ENCODE data around the gene ADGRG1. TPM values are rescaled to one million over a fixed set of nuclear protein-coding genes. Genes with fewer than 3 reads are reported as not detected.

ADGRG1 gene
- total RNA-seq, 1 experiment from 2014 or later, result 0.38 TPM

DNA sequence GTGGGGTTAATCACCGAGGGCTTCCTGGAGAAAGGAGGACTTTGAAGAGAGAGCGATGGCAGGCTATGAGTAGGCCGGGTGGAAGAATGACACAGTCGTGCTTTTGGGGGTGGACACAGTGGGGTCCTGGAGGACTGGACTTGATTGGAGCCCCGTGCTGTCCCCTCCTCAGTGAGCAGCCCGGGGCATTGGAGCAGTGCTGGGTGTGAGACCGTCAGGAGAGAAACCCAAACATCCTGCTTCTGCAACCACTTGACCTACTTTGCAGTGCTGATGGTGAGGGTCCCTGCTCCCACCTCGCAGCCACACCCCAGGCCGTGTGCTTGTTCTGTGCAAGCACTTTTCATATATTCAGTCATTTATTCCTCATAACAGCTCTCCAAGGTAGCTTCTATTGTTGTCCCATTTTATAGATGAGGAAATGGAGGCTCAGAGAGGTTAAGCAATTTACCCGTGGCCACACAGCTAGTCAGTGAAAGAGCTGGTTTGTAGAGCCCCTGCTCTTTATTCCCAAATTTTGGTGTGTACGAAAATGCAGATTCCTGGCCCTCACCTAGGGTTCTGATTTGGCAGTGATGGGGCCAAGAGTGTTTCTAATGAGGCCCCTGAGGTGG lies 28.0 kb downstream of the ADGRG1 start:
- H3K4me3 ChIP-seq (ENCODE audit: insufficient read depth, low read depth, low read length), result no peak overlapping the region

DNA sequence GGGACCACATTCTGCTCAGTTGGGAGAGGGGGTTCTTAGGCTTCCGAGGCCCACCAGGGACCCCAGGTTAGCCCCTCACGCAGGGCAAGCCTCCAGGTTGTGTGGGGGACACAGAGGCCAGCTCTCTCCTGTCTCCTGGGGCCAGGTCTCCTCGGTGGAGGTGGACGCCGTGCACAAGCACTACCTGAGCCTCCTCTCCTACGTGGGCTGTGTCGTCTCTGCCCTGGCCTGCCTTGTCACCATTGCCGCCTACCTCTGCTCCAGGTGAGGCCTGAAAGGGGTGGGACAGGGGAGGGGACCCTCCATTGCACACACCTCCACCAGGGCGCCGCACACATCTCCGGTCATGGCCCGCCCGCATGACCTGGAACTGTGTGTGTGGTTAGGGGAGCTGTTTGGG lies 28.8 kb downstream of the ADGRG1 start:
- no peaks in the 10 kb centered on the region for H3K27me3 ChIP-seq (ENCODE audit: control insufficient read depth, insufficient read depth, low read length)
- DNase-seq, result no peak

More for the DNA sequence above, 28.0 kb downstream of the ADGRG1 start:
- Histone ChIP-seq H3K36me3 (replicated peaks; ENCODE audit: control insufficient read depth, insufficient read depth, low read length) (no peaks in the 10 kb centered on the region), H3K27me3 (ENCODE audit: control insufficient read depth, insufficient read depth, low read length) (no peaks in the 10 kb centered on the region)
- DNase-seq, result no peak

DNA sequence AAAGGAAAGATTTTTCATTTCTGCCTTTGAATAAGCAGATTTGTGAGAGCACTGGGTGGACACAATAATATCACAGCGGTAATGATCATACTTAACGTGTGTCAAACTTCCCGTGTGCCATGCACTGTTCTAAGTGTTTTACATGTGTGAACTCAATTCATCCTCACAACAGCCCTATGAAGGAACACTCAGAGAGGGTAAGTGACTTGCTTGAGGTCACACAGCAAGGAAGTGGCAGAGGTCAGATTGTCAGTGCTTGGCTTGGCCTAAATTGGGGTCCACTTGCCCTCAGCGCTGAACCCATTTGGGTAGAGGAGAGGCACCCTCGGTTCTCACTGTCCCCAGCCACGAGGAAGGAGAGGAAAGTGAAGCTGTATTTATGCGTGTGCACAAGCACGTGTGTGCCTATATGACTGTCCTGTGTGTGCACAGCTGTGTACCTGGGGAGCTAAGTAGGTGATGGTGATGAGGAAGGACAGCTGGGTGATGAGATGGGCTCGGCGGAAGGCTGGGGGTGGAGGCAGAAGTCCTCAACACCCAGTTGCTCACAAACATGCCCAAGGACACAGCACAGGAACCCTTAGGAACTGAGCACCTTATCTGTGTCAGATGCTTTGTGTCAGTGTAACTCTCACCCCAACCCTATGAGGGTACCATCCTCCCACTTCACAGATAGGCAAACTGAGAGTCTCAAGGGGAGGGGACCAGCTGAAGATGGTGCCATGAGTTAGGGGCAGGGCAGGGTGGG lies 29.9 kb downstream of the ADGRG1 start:
- Histone ChIP-seq H3K4me3 (ENCODE audit: insufficient read depth, low read depth, low read length) (no peak overlapping the region), H3K36me3 (replicated peaks; ENCODE audit: control insufficient read depth, insufficient read depth, low read length) (no peaks in the 10 kb centered on the region), H3K27me3 (ENCODE audit: control insufficient read depth, insufficient read depth, low read length) (no peaks in the 10 kb centered on the region)
- no peak for DNase-seq

More for the DNA sequence above, 28.8 kb downstream of the ADGRG1 start:
- Histone ChIP-seq H3K4me3 (ENCODE audit: insufficient read depth, low read depth, low read length) (no peak overlapping the region), H3K36me3 (replicated peaks; ENCODE audit: control insufficient read depth, insufficient read depth, low read length) (no peaks in the 10 kb centered on the region)

DNA sequence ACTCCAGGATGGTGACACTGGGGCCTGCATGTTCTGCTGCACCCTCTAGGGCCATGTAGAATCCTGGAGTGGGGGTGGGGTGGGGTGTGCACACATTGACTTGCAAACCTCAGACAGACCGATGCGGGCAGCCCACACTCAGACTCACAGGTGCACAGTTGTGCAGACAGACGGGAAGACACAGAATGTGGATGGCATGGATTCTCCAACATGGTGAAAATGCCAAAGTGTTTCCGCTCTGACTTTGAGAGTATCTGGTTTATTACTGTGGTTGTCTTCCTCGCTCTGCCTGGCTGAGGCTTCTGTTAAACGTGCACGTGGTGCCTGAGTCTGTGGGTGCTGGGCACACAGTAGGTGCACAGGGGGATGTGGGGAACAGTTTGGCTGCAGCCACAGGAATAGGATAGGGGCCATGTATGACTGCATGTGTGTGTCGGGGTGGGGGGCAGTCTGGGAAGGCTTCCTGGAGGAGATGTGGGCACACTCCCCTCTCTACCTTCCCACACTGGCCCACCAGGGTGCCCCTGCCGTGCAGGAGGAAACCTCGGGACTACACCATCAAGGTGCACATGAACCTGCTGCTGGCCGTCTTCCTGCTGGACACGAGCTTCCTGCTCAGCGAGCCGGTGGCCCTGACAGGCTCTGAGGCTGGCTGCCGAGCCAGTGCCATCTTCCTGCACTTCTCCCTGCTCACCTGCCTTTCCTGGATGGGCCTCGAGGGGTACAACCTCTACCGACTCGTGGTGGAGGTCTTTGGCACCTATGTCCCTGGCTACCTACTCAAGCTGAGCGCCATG lies 30.6 kb downstream of the ADGRG1 start:
- no peak for DNase-seq
- H3K4me3 ChIP-seq (ENCODE audit: insufficient read depth, low read depth, low read length), result no peak overlapping the region
- H3K27me3 ChIP-seq (ENCODE audit: control insufficient read depth, insufficient read depth, low read length), result no peaks in the 10 kb centered on the region
- H3K36me3 ChIP-seq (replicated peaks; ENCODE audit: control insufficient read depth, insufficient read depth, low read length), result no peaks in the 10 kb centered on the region

DNA sequence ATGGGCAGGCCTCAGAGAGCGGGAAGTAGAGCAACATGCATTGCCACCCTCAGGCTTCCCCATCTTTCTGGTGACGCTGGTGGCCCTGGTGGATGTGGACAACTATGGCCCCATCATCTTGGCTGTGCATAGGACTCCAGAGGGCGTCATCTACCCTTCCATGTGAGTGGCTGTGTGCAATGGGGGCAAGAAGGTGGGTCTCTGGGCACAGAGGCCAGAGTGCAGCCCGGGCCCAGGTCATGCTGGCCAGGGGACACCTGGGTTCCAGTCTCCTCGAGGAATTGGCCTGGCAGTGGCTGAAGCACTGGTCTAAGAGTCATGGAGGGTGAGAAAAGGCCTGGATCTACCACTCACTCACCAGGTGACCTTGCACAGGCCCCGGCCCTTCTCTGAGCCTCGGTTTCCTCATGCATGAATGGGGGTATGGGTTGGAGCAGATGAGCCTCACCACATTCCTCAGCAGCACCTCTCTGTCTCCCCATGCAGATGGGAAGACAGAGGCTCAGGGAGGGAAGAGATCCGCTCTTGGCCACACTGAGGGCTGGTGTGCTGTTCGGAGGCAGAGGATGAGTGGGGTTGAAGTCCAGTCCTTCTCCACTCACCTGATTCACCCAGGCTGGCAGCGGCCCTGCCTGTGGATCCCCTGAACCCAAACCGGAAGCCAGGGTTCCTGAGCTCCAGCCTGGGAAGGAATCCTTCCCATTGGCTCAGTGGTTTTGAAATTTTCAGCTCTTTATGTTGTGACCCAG lies 32.5 kb downstream of the ADGRG1 start:
- Histone ChIP-seq H3K27me3 (ENCODE audit: control insufficient read depth, insufficient read depth, low read length) (no peaks in the 10 kb centered on the region), H3K4me3 (ENCODE audit: insufficient read depth, low read depth, low read length) (no peak overlapping the region), H3K36me3 (replicated peaks; ENCODE audit: control insufficient read depth, insufficient read depth, low read length) (no peaks in the 10 kb centered on the region)
- no peak for DNase-seq

DNA sequence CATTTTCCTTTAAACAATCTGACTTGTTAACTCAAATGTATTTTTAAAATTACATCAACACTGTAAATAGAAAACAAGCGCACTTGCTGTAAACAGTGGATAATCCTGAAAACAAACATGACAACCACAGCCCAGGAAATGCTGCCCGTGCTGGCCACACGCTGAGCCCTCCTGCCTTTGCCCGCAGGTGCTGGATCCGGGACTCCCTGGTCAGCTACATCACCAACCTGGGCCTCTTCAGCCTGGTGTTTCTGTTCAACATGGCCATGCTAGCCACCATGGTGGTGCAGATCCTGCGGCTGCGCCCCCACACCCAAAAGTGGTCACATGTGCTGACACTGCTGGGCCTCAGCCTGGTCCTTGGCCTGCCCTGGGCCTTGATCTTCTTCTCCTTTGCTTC lies 33.1 kb downstream of the ADGRG1 start:
- no peak for DNase-seq
- no peaks in the 10 kb centered on the region for H3K27me3 ChIP-seq (ENCODE audit: control insufficient read depth, insufficient read depth, low read length)
- no peak overlapping the region for H3K4me3 ChIP-seq (ENCODE audit: insufficient read depth, low read depth, low read length)
- H3K36me3 ChIP-seq (replicated peaks; ENCODE audit: control insufficient read depth, insufficient read depth, low read length), result no peaks in the 10 kb centered on the region

DNA sequence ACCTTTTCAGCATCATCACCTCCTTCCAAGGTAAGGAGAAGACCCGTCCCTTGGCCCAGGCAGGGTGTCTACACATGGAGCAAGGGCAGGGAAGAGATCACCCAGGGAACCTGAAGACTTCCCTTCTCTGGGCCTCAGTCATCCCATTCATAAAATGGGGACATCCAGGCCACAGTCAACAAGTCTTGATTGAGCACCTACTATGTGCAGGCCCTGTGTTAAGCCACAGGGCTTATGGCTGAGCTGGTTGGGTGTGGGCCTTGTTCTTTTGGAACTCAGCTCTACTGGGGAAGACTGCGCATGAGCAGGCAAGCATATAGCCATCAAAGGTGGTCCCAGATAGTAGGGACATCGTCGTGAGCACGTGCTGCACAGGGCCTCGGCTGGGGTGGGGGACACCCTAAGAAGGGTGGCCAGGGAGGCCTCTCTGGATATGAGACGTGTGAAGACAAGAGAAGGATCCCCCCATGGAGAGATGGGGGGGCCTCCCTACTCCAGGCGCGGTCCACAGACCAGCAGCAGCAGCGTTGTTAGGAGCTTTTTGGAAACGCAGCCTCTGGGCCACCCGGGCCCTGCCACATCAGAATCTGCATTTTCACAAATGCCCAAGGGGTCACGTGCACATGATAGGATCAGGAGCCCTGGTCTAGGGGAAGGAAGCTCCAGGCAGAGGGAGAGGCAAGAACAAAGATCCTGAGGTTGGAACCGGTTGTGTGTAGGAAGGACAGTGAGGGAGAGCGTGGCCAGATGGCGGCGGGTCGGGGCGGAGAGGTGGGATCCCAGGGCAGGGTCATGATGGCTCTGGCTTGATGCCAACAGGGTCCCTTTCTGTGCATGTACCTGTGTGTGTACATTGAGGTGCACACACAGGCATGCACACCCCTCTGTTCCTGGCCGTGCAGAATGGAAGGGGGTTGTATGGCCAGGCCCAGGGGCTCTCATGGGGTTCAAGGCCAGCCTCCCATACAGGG lies 33.8 kb downstream of the ADGRG1 start:
- no peak for DNase-seq
- H3K27me3 ChIP-seq (ENCODE audit: control insufficient read depth, insufficient read depth, low read length), result no peaks in the 10 kb centered on the region
- no peaks in the 10 kb centered on the region for H3K36me3 ChIP-seq (replicated peaks; ENCODE audit: control insufficient read depth, insufficient read depth, low read length)
- H3K4me3 ChIP-seq (ENCODE audit: insufficient read depth, low read depth, low read length), result no peak overlapping the region

DNA sequence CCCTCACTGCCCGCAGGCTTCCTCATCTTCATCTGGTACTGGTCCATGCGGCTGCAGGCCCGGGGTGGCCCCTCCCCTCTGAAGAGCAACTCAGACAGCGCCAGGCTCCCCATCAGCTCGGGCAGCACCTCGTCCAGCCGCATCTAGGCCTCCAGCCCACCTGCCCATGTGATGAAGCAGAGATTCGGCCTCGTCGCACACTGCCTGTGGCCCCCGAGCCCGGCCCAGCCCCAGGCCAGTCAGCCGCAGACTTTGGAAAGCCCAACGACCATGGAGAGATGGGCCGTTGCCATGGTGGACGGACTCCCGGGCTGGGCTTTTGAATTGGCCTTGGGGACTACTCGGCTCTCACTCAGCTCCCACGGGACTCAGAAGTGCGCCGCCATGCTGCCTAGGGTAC lies 35.0 kb downstream of the ADGRG1 start:
- Histone ChIP-seq H3K36me3 (replicated peaks; ENCODE audit: control insufficient read depth, insufficient read depth, low read length) (no peaks in the 10 kb centered on the region), H3K4me3 (ENCODE audit: insufficient read depth, low read depth, low read length) (no peak overlapping the region), H3K27me3 (ENCODE audit: control insufficient read depth, insufficient read depth, low read length) (no peaks in the 10 kb centered on the region)
- DNase-seq, result no peak

DNA sequence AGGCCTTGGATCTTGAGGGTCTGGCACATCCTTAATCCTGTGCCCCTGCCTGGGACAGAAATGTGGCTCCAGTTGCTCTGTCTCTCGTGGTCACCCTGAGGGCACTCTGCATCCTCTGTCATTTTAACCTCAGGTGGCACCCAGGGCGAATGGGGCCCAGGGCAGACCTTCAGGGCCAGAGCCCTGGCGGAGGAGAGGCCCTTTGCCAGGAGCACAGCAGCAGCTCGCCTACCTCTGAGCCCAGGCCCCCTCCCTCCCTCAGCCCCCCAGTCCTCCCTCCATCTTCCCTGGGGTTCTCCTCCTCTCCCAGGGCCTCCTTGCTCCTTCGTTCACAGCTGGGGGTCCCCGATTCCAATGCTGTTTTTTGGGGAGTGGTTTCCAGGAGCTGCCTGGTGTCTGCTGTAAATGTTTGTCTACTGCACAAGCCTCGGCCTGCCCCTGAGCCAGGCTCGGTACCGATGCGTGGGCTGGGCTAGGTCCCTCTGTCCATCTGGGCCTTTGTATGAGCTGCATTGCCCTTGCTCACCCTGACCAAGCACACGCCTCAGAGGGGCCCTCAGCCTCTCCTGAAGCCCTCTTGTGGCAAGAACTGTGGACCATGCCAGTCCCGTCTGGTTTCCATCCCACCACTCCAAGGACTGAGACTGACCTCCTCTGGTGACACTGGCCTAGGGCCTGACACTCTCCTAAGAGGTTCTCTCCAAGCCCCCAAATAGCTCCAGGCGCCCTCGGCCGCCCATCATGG lies 35.7 kb downstream of the ADGRG1 start:
- DNase-seq, result peak; percentile 73
- no peaks in the 10 kb centered on the region for H3K27me3 ChIP-seq (ENCODE audit: control insufficient read depth, insufficient read depth, low read length)
- H3K4me3 ChIP-seq (ENCODE audit: insufficient read depth, low read depth, low read length), result no peak overlapping the region
- no peaks in the 10 kb centered on the region for H3K36me3 ChIP-seq (replicated peaks; ENCODE audit: control insufficient read depth, insufficient read depth, low read length)

DNA sequence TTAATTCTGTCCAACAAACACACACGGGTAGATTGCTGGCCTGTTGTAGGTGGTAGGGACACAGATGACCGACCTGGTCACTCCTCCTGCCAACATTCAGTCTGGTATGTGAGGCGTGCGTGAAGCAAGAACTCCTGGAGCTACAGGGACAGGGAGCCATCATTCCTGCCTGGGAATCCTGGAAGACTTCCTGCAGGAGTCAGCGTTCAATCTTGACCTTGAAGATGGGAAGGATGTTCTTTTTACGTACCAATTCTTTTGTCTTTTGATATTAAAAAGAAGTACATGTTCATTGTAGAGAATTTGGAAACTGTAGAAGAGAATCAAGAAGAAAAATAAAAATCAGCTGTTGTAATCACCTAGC lies 36.2 kb downstream of the ADGRG1 start:
- DNase-seq, result no peak
- Histone ChIP-seq H3K36me3 (replicated peaks; ENCODE audit: control insufficient read depth, insufficient read depth, low read length) (no peaks in the 10 kb centered on the region), H3K27me3 (ENCODE audit: control insufficient read depth, insufficient read depth, low read length) (no peaks in the 10 kb centered on the region), H3K4me3 (ENCODE audit: insufficient read depth, low read depth, low read length) (no peak overlapping the region)

DNA sequence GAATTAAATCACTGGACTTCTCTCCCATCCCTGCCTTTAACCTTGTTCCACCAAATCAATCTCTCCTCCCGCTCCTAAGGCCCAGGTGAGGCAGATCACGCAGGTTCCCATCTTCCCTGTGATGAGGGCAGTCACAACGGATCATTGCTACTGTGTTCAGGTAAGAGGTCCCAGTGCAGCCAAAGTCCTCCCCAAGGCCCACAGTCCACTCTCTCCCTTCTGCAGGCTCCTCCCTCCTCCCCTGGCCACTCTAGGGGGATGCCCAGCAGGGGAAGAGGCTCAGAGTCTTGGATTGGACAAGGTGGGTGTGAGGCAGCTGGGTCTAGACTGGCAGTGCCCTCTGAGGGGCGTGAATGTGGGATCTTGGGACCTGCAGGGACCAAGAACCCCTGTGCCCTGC lies 37.1 kb downstream of the ADGRG1 start:
- DNase-seq, result no peak
- Histone ChIP-seq H3K36me3 (replicated peaks; ENCODE audit: control insufficient read depth, insufficient read depth, low read length) (no peaks in the 10 kb centered on the region), H3K27me3 (ENCODE audit: control insufficient read depth, insufficient read depth, low read length) (no peaks in the 10 kb centered on the region), H3K4me3 (ENCODE audit: insufficient read depth, low read depth, low read length) (no peak overlapping the region)

DNA sequence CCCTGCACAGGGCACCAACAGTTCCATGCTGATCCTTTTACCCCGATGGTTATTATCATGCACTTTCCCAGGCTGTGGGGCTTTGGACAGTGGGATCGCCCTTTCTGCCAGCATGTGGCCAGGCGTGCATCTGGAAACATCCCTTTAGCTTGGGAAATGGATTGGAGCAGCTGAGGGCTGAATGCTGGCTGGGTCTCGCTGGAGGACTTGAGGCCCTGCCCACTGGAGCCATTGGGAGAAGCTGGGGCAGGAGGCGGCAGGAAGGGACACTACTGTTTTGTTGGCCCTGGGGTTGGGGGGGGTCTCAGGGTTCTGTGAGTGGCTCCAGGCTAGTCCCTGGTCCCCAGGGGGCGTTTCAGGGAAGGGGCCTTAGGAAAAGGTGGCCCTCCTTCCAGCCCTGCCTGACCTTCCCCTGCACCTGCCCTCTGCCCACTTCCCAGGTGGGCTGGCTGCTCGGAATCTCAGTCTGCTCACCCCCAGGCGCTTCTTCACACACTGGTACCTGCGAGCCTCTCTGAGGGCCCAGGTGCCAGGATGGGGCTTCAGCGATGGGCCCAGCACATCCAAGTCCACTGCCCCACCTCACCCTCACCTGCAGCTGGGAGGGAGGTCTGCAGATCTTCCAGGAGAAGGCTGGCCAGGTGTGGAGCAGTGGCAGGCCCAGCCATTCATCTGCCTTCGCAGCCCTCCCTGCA lies 38.1 kb downstream of the ADGRG1 start:
- DNase-seq, result no peak
- Histone ChIP-seq H3K27me3 (ENCODE audit: control insufficient read depth, insufficient read depth, low read length) (no peaks in the 10 kb centered on the region), H3K36me3 (replicated peaks; ENCODE audit: control insufficient read depth, insufficient read depth, low read length) (no peaks in the 10 kb centered on the region), H3K4me3 (ENCODE audit: insufficient read depth, low read depth, low read length) (no peak overlapping the region)

All from H7 (cell line).